HG03280 (cell line): ENCODE data around the gene NAALADL2.

Experiments
- ATAC-seq: cut with Tn5 transposase; IDR thresholded peaks from one replicate; pipeline ENCODE4 v1.9.1; 2021; ENCODE audit warnings: mild to moderate bottlenecking, moderate library complexity; ENCODE audit not compliant: unreplicated experiment

The NAALADL2 gene

GRCh38 chr3:175294793-175295192, 435.7 kb downstream of the NAALADL2 start:
- no peak for ATAC-seq

DNA sequence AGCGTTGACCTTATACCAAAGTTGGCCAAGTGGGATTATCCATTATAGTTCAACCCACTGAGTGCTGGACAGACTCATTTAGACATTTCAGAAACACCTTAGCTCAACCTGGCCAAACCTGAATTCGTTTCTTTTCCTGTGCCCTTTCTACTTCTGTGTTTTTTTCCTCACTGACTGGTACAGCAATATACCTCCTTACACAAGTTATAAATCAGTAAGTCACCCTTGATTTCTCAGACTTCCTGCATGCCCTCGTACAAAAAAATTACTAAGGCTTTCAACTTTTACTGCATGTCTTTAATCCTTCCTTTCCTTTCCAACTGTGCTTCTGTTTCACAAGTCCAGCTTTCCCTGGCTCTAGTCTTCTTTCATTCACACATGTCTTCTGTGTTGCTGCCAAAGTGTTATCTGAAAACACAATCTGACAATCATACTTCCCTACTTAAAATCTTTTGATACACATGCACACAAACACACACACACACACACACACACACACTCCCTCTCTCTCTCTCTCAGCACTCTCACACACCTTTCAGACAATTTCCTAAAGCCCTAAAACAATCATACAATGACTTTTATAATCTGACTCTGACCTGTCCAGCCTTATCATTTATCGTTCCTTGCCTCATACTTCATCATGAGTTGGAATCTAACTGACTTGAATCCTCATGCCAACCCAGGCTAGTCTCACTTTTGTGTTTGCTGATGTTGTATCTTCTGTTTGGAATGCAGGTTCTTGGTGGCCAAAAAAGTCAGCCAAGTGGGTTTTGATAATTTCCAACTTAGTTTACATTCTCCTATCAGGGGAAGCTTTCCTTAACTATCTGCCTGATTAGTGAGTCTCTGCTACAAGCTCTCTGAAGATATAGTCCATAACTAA, 436.4 kb downstream of the NAALADL2 start:
- no peak for ATAC-seq

DNA sequence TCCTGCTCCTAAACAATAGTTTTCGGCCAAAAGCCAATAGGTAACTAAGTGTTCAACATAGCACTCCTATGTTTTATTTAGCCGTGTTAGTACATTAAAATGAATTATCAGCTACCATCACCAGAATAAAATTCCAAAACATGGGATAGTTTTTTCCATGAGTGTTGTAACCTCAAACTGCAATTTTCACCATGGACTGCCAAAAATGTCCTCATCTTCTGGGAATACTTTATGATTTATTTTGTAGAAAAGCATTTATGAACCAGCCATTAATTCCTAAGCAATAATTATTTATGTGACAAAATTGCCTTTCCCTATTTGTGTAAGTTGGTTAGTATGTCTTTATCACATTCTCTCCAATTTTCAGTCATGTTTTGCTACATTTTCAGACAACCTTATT, 438.1 kb downstream of the NAALADL2 start:
- ATAC-seq = no peak

DNA sequence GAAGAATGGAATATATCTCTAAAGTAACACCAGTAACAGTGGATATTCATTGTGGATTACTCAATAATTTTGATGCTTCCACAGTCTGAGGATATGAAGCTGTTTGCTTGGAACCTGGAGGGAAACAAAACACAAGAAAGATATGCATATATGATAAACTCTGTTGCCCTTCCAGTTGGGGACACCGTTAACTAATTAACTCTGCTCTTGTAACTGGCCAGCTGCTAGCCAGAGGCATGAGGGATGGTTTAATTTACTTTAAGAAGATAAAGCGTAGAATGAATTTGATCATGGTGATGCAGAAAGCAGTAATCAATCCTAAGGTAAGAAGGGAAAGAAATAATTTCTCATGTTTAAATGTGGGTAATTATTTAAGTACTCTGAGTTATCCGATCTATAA, 442.6 kb downstream of the NAALADL2 start:
- no peak for ATAC-seq

- ATAC-seq = no peak
These were observed 445.3 kb downstream of the NAALADL2 start for GRCh38 chr3:175304404-175304803.

DNA sequence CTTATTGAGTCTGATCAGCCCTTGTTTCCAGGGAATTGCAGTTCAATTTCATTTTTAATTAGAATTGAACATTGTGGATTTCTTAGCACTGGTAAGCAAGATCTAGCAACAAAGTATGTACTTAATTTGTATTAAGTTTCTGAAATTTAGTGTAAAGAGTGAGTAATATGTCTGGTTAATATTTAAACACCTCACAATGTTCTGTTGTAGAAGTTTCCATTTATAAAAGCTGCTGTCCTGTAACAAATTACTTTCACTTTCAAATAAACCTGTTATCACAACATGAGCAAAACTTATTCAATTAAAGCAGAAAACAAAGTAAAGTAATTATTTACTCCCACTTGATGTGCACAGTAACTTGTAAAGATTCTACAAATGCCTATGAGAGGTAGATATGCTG, 448.5 kb downstream of the NAALADL2 start:
- ATAC-seq = no peak

DNA sequence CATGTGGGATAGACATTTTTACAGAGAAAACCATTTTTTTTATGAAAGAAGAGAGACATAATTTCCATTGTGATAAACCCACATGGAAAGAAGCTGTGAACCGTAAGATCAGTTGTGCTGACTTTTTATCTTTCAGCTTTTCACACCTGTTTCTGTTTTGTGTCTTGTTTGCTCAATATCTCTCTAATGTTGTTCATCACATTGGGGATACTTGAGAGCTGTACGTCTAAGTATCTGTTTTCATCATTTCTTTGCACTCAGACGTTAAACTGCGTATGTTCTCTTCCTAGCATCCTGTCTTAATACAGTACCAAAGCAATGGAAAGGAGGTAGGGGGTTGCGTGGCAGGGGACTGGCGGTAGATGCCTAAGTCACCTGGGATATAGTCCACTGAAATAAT, 449.0 kb downstream of the NAALADL2 start:
- ATAC-seq = no peak

DNA sequence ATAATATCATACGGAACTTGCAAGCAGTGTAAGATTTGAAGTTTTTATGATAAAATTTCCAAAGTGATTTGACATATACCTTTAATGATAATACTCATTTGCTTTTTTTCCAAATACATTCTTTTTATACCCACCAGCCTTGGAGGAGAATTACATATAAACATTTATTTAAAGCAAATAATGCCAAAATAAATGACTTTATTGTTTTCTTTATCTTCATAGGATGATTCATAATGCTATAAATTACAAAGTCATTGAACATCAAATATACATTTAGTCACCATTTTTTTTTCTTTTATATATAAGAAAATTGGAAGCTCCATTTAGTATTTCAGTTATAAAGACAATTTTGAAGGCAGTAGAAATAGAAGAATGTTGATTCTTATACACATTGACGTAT, 450.9 kb downstream of the NAALADL2 start:
- no peak for ATAC-seq

GRCh38 chr3:175311404-175311803, 452.3 kb downstream of the NAALADL2 start:
- no peak for ATAC-seq

- ATAC-seq = no peak
These were observed 452.8 kb downstream of the NAALADL2 start for GRCh38 chr3:175311946-175312345.

DNA sequence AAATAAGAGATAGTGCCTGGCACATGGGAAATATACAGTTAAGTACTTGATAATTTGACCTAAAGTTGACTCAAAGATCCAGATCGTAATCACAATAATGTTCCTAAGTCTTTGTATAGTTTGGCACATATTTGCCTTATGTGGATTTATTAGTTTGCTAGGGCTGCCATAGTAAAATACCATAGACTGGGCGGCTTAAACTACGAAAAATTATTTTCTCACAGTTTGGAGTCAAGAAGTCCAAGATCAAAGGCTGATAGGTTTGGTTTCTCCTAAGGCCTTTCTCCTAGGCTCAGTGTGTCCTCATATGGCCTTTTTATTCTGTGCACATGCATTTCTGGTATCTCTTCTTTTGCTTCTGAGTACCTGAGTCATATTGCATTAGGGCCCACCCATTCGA, 453.7 kb downstream of the NAALADL2 start:
- no peak for ATAC-seq

DNA sequence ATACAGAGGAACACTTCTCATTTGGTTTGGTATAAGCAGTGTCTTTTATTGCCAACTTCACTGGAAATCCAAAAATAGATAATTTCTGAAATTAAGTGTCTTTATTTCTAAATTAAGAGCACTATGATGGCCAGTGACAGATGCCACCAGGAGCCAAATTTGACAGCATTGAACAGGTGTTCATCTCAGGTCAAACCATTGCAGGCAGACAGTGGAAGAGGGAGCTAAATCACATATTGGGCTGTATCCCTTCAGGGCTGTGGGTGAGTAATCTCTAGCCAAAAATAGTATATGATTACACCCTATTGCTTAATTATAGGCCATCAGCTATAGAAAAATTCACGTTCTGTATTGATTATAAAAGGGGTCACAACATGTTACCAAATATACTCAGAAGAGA, 457.7 kb downstream of the NAALADL2 start:
- ATAC-seq = no peak

- ATAC-seq = no peak
These were observed 466.3 kb downstream of the NAALADL2 start for GRCh38 chr3:175325440-175325839.

- ATAC-seq = no peak
These were observed 466.9 kb downstream of the NAALADL2 start for GRCh38 chr3:175326041-175326440.

GRCh38 chr3:175329373-175329772, 470.2 kb downstream of the NAALADL2 start:
- ATAC-seq = no peak

- no peak for ATAC-seq
These were observed 476.1 kb downstream of the NAALADL2 start for GRCh38 chr3:175335229-175335628.

DNA sequence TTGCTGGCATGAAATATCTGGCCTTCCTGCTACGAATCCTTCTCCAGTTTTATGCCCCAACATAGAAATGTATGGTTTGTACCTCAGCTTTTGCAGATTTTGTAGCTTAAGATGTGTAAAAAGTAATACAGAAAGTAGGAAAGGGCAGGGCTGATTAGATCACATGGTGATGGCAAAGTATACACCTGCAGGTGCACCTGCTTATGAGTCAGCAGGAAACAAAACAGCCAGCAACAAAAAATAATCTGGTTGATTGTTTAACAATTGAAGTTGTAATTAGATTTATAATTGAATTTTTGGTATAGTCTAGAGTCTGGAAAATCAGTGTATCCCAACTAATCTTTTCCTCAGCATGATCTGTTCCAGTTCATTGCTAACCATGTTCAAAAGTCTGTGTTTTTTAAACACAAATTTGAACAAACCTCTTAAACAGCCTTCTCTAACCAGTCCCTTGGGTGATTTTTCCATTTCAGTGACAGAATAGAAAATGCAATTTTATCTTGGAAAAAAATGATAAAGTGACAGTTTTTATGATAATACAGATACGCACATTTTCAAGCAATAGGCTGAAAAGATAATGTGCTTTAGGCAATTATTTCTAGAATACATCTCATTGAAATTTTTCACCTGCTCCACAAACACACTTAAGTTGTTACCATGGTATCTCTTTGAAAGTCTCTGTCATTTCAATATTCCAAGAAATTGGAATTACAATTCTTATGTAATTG, 477.4 kb downstream of the NAALADL2 start:
- no peak for ATAC-seq

GRCh38 chr3:175337631-175338030, 478.5 kb downstream of the NAALADL2 start:
- ATAC-seq = no peak

DNA sequence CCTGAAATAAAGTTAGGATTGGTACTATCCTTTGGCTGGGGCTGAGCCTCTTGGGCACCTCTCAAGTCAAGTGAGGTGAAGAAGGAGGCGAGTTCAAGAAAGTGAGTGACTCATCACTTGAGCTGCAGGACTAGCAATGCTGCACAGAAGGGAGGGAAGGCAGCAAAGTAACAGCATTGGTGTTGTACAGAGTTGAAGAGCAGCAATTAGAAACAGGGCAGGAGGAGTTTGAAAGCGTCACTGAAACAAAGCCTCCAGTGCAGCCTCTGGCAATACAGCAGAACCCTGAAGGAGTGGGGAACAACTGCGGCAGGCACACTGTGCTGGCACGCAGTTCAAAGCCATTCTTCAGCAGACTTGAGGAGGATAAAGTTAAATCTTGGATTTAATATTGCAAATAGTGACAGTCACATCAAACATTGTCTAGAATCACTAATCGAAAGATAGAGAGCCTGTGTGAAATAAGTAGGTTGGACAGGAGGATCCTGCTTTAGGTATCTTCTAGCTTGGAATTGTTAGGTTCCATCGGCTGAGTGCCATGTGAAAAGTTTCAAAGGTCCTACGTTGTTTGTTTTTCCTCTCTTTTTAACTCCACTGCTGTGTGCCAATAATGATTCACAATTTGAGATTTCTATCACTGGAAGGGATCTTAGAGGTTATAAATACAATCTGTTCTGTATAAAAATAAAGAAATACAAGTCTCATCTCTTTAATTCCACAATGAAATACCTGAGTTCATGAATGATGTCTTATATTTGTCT, 479.8 kb downstream of the NAALADL2 start:
- ATAC-seq = no peak

- ATAC-seq = no peak
These were observed 481.3 kb downstream of the NAALADL2 start for GRCh38 chr3:175340338-175341015.

DNA sequence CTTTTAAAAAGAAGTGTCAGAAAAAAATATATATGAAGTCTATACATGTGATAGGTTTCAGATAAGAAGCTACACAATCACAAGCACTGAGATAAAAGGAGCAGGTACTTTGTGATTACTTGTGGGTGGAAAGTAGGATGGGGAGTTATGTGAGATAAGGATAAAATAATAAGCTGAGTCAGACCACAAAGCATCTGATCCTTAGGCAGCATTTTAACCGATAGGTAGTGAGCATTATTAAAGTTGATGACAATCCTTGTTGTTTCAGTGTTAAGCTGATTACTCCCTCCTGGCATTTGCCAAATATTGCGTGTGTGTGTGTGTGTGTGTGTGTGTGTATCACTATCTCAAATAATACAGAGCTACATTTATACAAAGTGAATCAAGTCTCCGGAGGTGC, 483.1 kb downstream of the NAALADL2 start:
- ATAC-seq = no peak
